Activated CD4-positive, alpha-beta T cell treated with anti-CD3 and anti-CD28 coated beads, Interleukin-2, Interleukin-4, amounts not matched to agents 100 ng/mL and 50 ng/mL, durations not matched to agents 16 hours and 8 hours (primary cell): ENCODE data around the gene LINGO4.
"Not testable (repeated sequence)": the region's sequence is repeated elsewhere in the genome, so short reads cannot be mapped to it uniquely, and the experiment has no call there.

ENCODE experiments used
- DNase-seq: peaks from one replicate; pipeline ENCODE4 v3.0.0-alpha.2; 2020; ENCODE audit warnings: low spot score

LINGO4 gene

GRCh38 chr1:151782026-151782425 lies 23.2 kb downstream of the LINGO4 start:
- not testable (repeated sequence) for DNase-seq

- not testable (repeated sequence) for DNase-seq
Measured at GRCh38 chr1:151780736-151781135, 24.5 kb downstream of the LINGO4 start.

- no peak for DNase-seq
Measured at GRCh38 chr1:151779852-151780251, 25.4 kb downstream of the LINGO4 start.

GRCh38 chr1:151777317-151777716 lies 27.9 kb downstream of the LINGO4 start:
- no peak for DNase-seq

GRCh38 chr1:151776665-151777062 lies 28.6 kb downstream of the LINGO4 start:
- no peak for DNase-seq

GRCh38 chr1:151775894-151776664 lies 29.1 kb downstream of the LINGO4 start:
- DNase-seq, result no peak

GRCh38 chr1:151774256-151774922 lies 30.8 kb downstream of the LINGO4 start:
- DNase-seq, result no peak

GRCh38 chr1:151773702-151774101 lies 31.5 kb downstream of the LINGO4 start:
- no peak for DNase-seq

GRCh38 chr1:151769270-151769669 lies 35.9 kb downstream of the LINGO4 start:
- DNase-seq, result not testable (repeated sequence)

GRCh38 chr1:151768351-151769066 lies 36.7 kb downstream of the LINGO4 start:
- DNase-seq, result not testable (repeated sequence)

- DNase-seq, result no peak
Measured at GRCh38 chr1:151763990-151764389, 41.2 kb downstream of the LINGO4 start.

GRCh38 chr1:151762941-151763921 lies 42.0 kb downstream of the LINGO4 start, which contains the start of gene MRPL9:
Gene MRPL9, minus strand, starts transcription at chr1:151763496. Its CDS starts 17 bp downstream, at chr1:151763479.
- DNase-seq, result peak; percentile 91

GRCh38 chr1:151760597-151761385 lies 44.4 kb downstream of the LINGO4 start:
- DNase-seq, result no peak

GRCh38 chr1:151759241-151759640 lies 46.0 kb downstream of the LINGO4 start:
- DNase-seq, result no peak

GRCh38 chr1:151756291-151756690 lies 48.9 kb downstream of the LINGO4 start:
- DNase-seq, result peak; percentile 33
